HepG2 (cell line): ENCODE measurements around the gene ZCCHC8. TPM values are rescaled to one million over a fixed set of nuclear protein-coding genes. Genes with fewer than 3 reads are reported as not detected.
A peak's percentile ranks its signal among the peaks of the same experiment; 100 is the strongest.
"Not testable (repeated sequence)": the region's sequence is repeated elsewhere in the genome, so short reads cannot be mapped to it uniquely, and the experiment has no call there.

Source experiments
- ATAC-seq: fragments of 200-7000 bp; cut with Tn5 transposase; 3 replicates; pipeline ENCODE4 v1.9.1; 2020; ENCODE audit warnings: mild to moderate bottlenecking, moderate library complexity
- BruUV-seq: library from RNA; stranded (reverse); fragments of 400-500 nt; replicated peaks from 2 replicates; lab custom pipeline; 2021; lab: Mats Ljungman, UMichigan
- CTCF ChIA-PET: fragments of 300-600 bp; formaldehyde crosslinking; extraction: SDS; loops from one replicate; lab custom pipeline; 2021; ENCODE audit warnings: low total read pairs, inconsistent platforms, low intra/inter-chr PET ratio; lab: Yijun Ruan, JAX
- POLR2A ChIA-PET: fragments of 350-600 bp; sonication (Branson Sonifier 250); formaldehyde crosslinking; loops from one replicate; lab custom pipeline; 2020; ENCODE audit warnings: antibody characterized with exemption, inconsistent platforms; lab: Yijun Ruan, JAX
- DNase-seq: peaks from one replicate; pipeline ENCODE4 v3.0.0-alpha.2; 2015; ENCODE audit warnings: low spot score
- FAIRE-seq: peaks from 3 replicates; lab custom pipeline; 2011; peaks lifted over from hg19 to GRCh38; lab: Jason Lieb, UNC
- H2AFZ ChIP-seq: one replicate; pipeline ENCODE4 v1.6.1; 2011; ENCODE audit warnings: low read length, inconsistent platforms
- H3K27ac ChIP-seq: fragments of 300-600 bp; 3 replicates; pipeline ENCODE4 v1.8.0; 2011; ENCODE audit warnings: mixed run types, mild to moderate bottlenecking, mixed read lengths, low read length, inconsistent platforms; ENCODE audit not compliant: insufficient read depth; ENCODE audit errors: extremely low read length
- H3K27me3 ChIP-seq, 2 experiments: fragments of 200-600 bp in 1 of 2; 2 replicates in 1 of 2; 3 replicates in 1 of 2; pipeline versions ENCODE4 v1.6.0 to v1.8.0; 2011; ENCODE audit warnings: low read length in 2 of 2, mild to moderate bottlenecking in 2 of 2, moderate library complexity in 2 of 2, inconsistent platforms in 1 of 2; ENCODE audit not compliant: insufficient read depth in 2 of 2, control insufficient read depth in 1 of 2
- H3K36me3 ChIP-seq, 2 experiments: fragments of 200-600 bp in 1 of 2; replicated peaks in 1 of 2; 2 replicates in 1 of 2; 3 replicates in 1 of 2; pipeline versions ENCODE4 v1.5.1 to v1.8.0; 2011; ENCODE audit warnings: low read length in 2 of 2, inconsistent platforms in 1 of 2; ENCODE audit not compliant: insufficient read depth in 2 of 2, control insufficient read depth in 1 of 2
- H3K4me1 ChIP-seq: 2 replicates; pipeline ENCODE4 v1.5.1; 2012; ENCODE audit warnings: low read length, inconsistent platforms; ENCODE audit not compliant: insufficient read depth
- H3K4me2 ChIP-seq: 2 replicates; pipeline ENCODE4 v1.6.0; 2011; ENCODE audit warnings: low read depth, low read length, inconsistent platforms
- H3K4me3 ChIP-seq, 3 experiments: fragments of 200-600 bp in 1 of 3; sonication (generic), shearing (Covaris generic) in 1 of 3; replicated peaks in 1 of 3; 2 replicates each; pipeline ENCODE4 v1.5.1; 2011 to 2016; ENCODE audit warnings: low read length in 3 of 3, inconsistent platforms in 2 of 3, low read depth in 2 of 3, mild to moderate bottlenecking in 2 of 3, control low read depth in 1 of 3, mixed read lengths in 1 of 3; ENCODE audit not compliant: insufficient read depth in 1 of 3
- H3K79me2 ChIP-seq: one replicate; pipeline ENCODE4 v1.6.1; 2011; ENCODE audit warnings: low read length, inconsistent platforms; ENCODE audit not compliant: insufficient read depth
- H3K9ac ChIP-seq: 2 replicates; pipeline ENCODE4 v1.6.0; 2011; ENCODE audit warnings: mild to moderate bottlenecking, low read depth, low read length, inconsistent platforms; ENCODE audit not compliant: insufficient read depth
- H3K9me3 ChIP-seq: 2 replicates; pipeline ENCODE4 v1.5.1; 2012; ENCODE audit warnings: mild to moderate bottlenecking, low read length
- H4K20me1 ChIP-seq: 2 replicates; pipeline ENCODE4 v1.6.0; 2011; ENCODE audit warnings: inconsistent platforms, mild to moderate bottlenecking, low read length, moderate library complexity; ENCODE audit not compliant: insufficient read depth
- FOSL2 ChIP-seq: sonication (generic); formaldehyde crosslinking; IDR thresholded peaks from 2 replicates; pipeline ENCODE4 v1.4.0; 2020; ENCODE audit warnings: missing genetic modification reagents
- ZBTB33 ChIP-seq: sonication (generic); formaldehyde crosslinking; IDR thresholded peaks from 2 replicates; pipeline ENCODE4 v1.4.0; 2020; ENCODE audit warnings: missing genetic modification reagents
- WGBS: methylation state at CpG from one replicate; pipeline ENCODE4 v1.1.6; 2017; ENCODE audit warnings: low lambda C conversion rate; 5-methylcytosine and 5-hydroxymethylcytosine counted together
- in situ Hi-C: cut with HindIII; loops from 2 replicates; pipeline ENCODE4 v1.10.0; 2017; ENCODE audit warnings: low pct_unique_long_range_greater_than_20kb; ENCODE audit not compliant: extremely low pct_ligation_motif_present
- intact Hi-C: fragments of 100-400 bp; cut with micrococcal nuclease; formaldehyde crosslinking; loops from one replicate; pipeline ENCODE4 v1.10.0; 2022; ENCODE audit not compliant: unreplicated experiment
- polyA plus RNA-seq, 8 experiments: library from polyadenylated mRNA; depleted of rRNA in 3 of 8; stranded (reverse) in 7 of 8; unstranded in 1 of 8; fragments of >200 nt; fragmentation: Illumina TruSeq in 4 of 8; extraction: Trizol in 4 of 8; gene quantifications; 2 replicates each; pipeline versions ENCODE4 v1.2.1 to v1.2.3, GENCODE V29; 2011 to 2016; ENCODE audit warnings: low read depth in 4 of 8, missing spikeins in 1 of 8, mixed read lengths in 1 of 8; ENCODE audit not compliant: insufficient read depth in 1 of 8
- total RNA-seq, 5 experiments: library from RNA; depleted of rRNA; stranded (reverse); fragments of >200 nt; fragmentation: Illumina TruSeq; extraction: Trizol; gene quantifications; 2 replicates each; pipeline ENCODE4 v1.2.3, GENCODE V29; 2016; ENCODE audit warnings: low read depth in 1 of 5

ZCCHC8 gene
- total and polyA plus RNA-seq, 2 of the 13 experiments (the other 11 are each of a cell fraction or from before 2014, with no cell fraction given) = 18.6 to 20.9 TPM

GRCh38 chr12:122495258-122495657 is 5.5 kb downstream of the ZCCHC8 start:
- ChIA-PET CTCF (no interaction called here), POLR2A (no interaction called here)

GRCh38 chr12:122493222-122493621 is 7.5 kb downstream of the ZCCHC8 start:
- H2AFZ ChIP-seq, intact Hi-C loops, BruUV-seq, in situ Hi-C loops, ATAC-seq, H3K4me2 ChIP-seq, DNase-seq, H3K9ac ChIP-seq, POLR2A ChIA-PET, FAIRE-seq, H3K4me3 ChIP-seq, H3K27me3 ChIP-seq, H4K20me1 ChIP-seq, H3K9me3 ChIP-seq: not testable (repeated sequence)
- H3K27ac ChIP-seq = peak overlapping the region; percentile 69
- WGBS = 74% methylated on average over 6 of the region's 6 CpGs
- CTCF ChIA-PET = interaction anchor here (1.4 kb wide), 1 partner anchor 8 kb away, joined by 3 read pairs; the partner anchor contains the start of gene ZCCHC8
- H3K4me1 ChIP-seq = peaks cover 88% of the 10 kb centered on the region
- peaks cover 5 to 24% of the 10 kb centered on the region in 2 experiments for H3K36me3 ChIP-seq
- H3K79me2 ChIP-seq = peaks cover 35% of the 10 kb centered on the region

More at GRCh38 chr12:122495258-122495657, 5.5 kb downstream of the ZCCHC8 start:
- Histone ChIP-seq H3K9me3 (no peaks in the 10 kb centered on the region), H3K27me3 (no peaks in the 10 kb centered on the region; a peak in 1 of 5 replicates), H3K27ac (no peak overlapping the region), H3K4me3 (no peak overlapping the region), H3K79me2 (peaks cover 54% of the 10 kb centered on the region), H2AFZ (no peak overlapping the region), H3K36me3 (peaks cover 5 to 20% of the 10 kb centered on the region in 2 experiments), H4K20me1 (peaks cover 3% of the 10 kb centered on the region; the same call in 1 of the 2 replicates), H3K4me2 (no peak overlapping the region; the same call in 1 of the 2 replicates), H3K4me1 (peaks cover 75% of the 10 kb centered on the region), H3K9ac (no peak overlapping the region)
- BruUV-seq = no TSS peak
- no peak for TF ChIP-seq FOSL2 (CRISPR knock-in tag)
- peak; percentile 15; the same call in 1 of the 2 replicates for TF ChIP-seq ZBTB33 (CRISPR knock-in tag)
- FAIRE-seq = no peak
- ATAC-seq = no peak
- intact Hi-C loops (no loop called here), in situ Hi-C loops (no loop called here)
- no peak for DNase-seq
- 88% methylated on average over 7 of the region's 7 CpGs for WGBS
